HFF-Myc (cell line): ENCODE results near the gene CEP295NL.

ENCODE experiments used
- DNase-seq: peaks from one replicate; pipeline ENCODE4 v3.0.0-alpha.2; 2011; ENCODE audit warnings: low read depth; ENCODE audit errors: extremely low read depth
- H3K4me3 ChIP-seq: replicated peaks from 2 replicates; pipeline ENCODE4 v1.5.1; 2011; ENCODE audit warnings: low read depth, mild to moderate bottlenecking, control low read depth, low read length
- CTCF ChIP-seq: IDR thresholded peaks from 2 replicates; pipeline ENCODE4 v1.5.1; 2012; ENCODE audit warnings: mild to moderate bottlenecking, low read depth, low read length, control low read depth; ENCODE audit errors: missing control alignments

Gene CEP295NL

GRCh38 chr17:78854508-78854907 is 48.5 kb downstream of the CEP295NL start:
- no peak for DNase-seq
- TF ChIP-seq CTCF = no peak
- no peak overlapping the region for H3K4me3 ChIP-seq

GRCh38 chr17:78853926-78854394 is 49.0 kb downstream of the CEP295NL start:
- no peak for DNase-seq
- no peak overlapping the region for H3K4me3 ChIP-seq
- TF ChIP-seq CTCF = no peak

- peak; percentile 19 for TF ChIP-seq CTCF
- no peak for DNase-seq
Measured at GRCh38 chr17:78852709-78853121, 50.3 kb downstream of the CEP295NL start.

GRCh38 chr17:78849026-78849425 is 54.0 kb downstream of the CEP295NL start:
- TF ChIP-seq CTCF = no peak
- no peak overlapping the region for H3K4me3 ChIP-seq
- no peak for DNase-seq

More at GRCh38 chr17:78852709-78853121, 50.3 kb downstream of the CEP295NL start:
- H3K4me3 ChIP-seq = no peak overlapping the region

- no peak for DNase-seq
- TF ChIP-seq CTCF = no peak
- H3K4me3 ChIP-seq = no peak overlapping the region
Measured at GRCh38 chr17:78847052-78847451, 55.9 kb downstream of the CEP295NL start.

GRCh38 chr17:78844301-78845005 is 58.5 kb downstream of the CEP295NL start:
- no peak for DNase-seq
- TF ChIP-seq CTCF = no peak

More at GRCh38 chr17:78844301-78845005, 58.5 kb downstream of the CEP295NL start:
- no peak overlapping the region for H3K4me3 ChIP-seq
